ENCODE results near the gene PPIL6. TPM values are rescaled to one million over a fixed set of nuclear protein-coding genes. Genes with fewer than 3 reads are reported as not detected.
"Not testable (repeated sequence)": the region's sequence is repeated elsewhere in the genome, so short reads cannot be mapped to it uniquely, and the experiment has no call there.

The PPIL6 gene
- total RNA-seq, 1 donor from 2014 or later, result 2.2 TPM

DNA sequence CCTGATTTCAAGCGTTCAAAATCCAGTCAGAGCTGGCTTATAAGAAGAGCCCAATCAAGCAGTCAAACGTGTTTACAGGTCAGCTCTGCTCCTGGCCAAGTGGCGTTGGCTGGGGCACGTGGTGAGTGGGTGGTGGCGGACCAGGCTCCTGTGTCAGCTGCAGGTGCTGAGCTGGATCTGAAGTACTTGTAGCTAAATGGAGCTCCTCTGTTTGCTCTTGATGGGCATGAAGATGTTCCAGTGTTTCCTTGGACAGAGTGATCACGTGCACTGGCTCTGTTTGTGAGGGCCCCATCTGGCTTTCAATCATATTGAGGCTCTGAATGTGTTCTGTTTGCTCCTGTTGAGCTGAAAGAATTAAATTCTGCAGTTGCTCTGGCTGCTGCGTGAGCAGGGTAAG is 25.3 kb upstream of the PPIL6 start:
- Mint-ChIP-seq H3K27ac (ENCODE audit: unreplicated experiment) (no peak overlapping the region), H3K4me1 (no peaks in the 10 kb centered on the region), H3K4me3 (no peak overlapping the region)

GRCh38 chr6:109461733-109462526 is 21.5 kb upstream of the PPIL6 start:
- H3K4me1 Mint-ChIP-seq, result peaks cover 13% of the 10 kb centered on the region
- no peak for DNase-seq (ENCODE audit: low read depth, low spot score)
- H3K36me3 Mint-ChIP-seq (ENCODE audit: low read depth), result peaks cover 15% of the 10 kb centered on the region
- no peaks in the 10 kb centered on the region for H3K9me3 Mint-ChIP-seq
- no peak overlapping the region for H3K27ac Mint-ChIP-seq (ENCODE audit: unreplicated experiment)
- peaks cover 2% of the 10 kb centered on the region for H3K27me3 Mint-ChIP-seq (ENCODE audit: low read depth)
- H3K4me3 Mint-ChIP-seq, result no peak overlapping the region
- no peak for TF ChIP-seq CTCF (conservative IDR thresholded peaks at IDR 0.05)

More for the DNA sequence above, 25.3 kb upstream of the PPIL6 start:
- no peak for TF ChIP-seq CTCF (conservative IDR thresholded peaks at IDR 0.05)
- peaks cover 24% of the 10 kb centered on the region for H3K36me3 Mint-ChIP-seq (ENCODE audit: low read depth)
- H3K9me3 Mint-ChIP-seq, result no peaks in the 10 kb centered on the region
- no peak for DNase-seq (ENCODE audit: low read depth, low spot score)
- no peaks in the 10 kb centered on the region for H3K27me3 Mint-ChIP-seq (ENCODE audit: low read depth)

DNA sequence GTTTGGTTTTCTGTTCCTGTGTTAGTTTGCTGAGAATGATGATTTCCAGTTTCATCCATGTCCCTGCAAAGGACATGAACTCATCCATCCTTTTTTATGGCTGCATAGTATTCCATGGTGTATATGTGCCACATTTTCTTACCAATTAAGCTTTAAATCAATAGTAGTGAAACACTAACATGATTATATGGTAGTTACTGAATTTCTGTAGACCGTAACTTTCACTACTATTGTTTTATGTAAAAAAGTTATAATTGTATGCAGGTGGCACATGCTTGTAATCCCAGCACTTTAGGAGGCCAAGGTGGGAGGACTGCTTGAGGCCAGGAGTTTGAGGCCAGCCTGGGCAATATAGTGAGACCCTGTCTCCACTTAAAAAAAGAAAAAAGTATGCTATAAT is 20.8 kb upstream of the PPIL6 start:
- H3K4me3 Mint-ChIP-seq; H3K27me3 Mint-ChIP-seq (ENCODE audit: low read depth); H3K9me3 Mint-ChIP-seq; H3K27ac Mint-ChIP-seq (ENCODE audit: unreplicated experiment); DNase-seq (ENCODE audit: low read depth, low spot score): not testable (repeated sequence)
- peaks cover 15% of the 10 kb centered on the region for H3K36me3 Mint-ChIP-seq (ENCODE audit: low read depth)
- peaks cover 20% of the 10 kb centered on the region for H3K4me1 Mint-ChIP-seq

DNA sequence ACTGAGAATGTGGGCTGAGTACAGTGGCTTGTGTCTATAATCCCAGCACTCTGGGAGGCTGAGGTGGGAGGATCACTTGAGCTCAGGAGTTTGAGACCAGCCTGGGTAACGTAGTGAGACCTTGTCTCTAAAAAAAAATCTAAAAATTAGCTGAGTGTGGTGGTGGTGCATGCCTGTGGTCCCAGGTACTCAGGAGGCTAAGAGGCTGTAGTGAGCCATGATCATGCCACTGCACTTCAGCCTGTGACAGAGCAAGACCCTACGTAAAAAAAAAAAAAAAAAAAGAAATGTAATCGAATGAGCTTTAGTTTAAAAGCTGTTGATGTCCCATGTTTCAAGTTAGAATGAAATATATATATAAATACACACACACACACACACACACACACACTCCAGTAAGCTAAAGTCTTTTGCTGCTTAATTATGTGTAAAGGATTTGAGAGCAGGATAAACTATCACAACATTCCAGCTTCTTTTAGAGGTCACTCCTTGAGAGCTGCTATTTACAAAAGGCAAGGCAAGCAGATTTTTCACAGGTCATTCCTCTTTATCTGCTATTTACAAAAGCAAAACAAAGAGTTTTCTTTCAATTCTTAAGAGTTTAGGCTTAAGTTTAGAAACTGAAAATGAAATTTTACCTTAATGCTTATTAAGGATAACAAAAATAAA is 19.9 kb upstream of the PPIL6 start:
- Mint-ChIP-seq H3K27me3 (ENCODE audit: low read depth) (peaks cover 2% of the 10 kb centered on the region), H3K36me3 (ENCODE audit: low read depth) (peaks cover 15% of the 10 kb centered on the region), H3K4me3 (no peak overlapping the region), H3K27ac (ENCODE audit: unreplicated experiment) (peak overlapping the region; percentile 20), H3K9me3 (no peaks in the 10 kb centered on the region), H3K4me1 (peaks cover 22% of the 10 kb centered on the region)
- TF ChIP-seq CTCF (conservative IDR thresholded peaks at IDR 0.05), result no peak
- DNase-seq (ENCODE audit: low read depth, low spot score), result no peak

GRCh38 chr6:109458774-109459531 is 18.5 kb upstream of the PPIL6 start:
- Mint-ChIP-seq H3K27ac (ENCODE audit: unreplicated experiment) (no peak overlapping the region), H3K4me3 (peak overlapping the region; percentile 14), H3K36me3 (ENCODE audit: low read depth) (peaks cover 15% of the 10 kb centered on the region), H3K4me1 (peaks cover 29% of the 10 kb centered on the region), H3K27me3 (ENCODE audit: low read depth) (peaks cover 2% of the 10 kb centered on the region), H3K9me3 (no peaks in the 10 kb centered on the region)
- no peak for DNase-seq (ENCODE audit: low read depth, low spot score)
- TF ChIP-seq CTCF (conservative IDR thresholded peaks at IDR 0.05), result no peak

Measured in neural crest cell (in vitro differentiated cells).